Natural killer cell (primary cell): ENCODE measurements around the gene FGFR1OP2. TPM values are rescaled to one million over a fixed set of nuclear protein-coding genes. Genes with fewer than 3 reads are reported as not detected.

Experiments
- ATAC-seq, 3 donors: fragments of 150-1000 bp in 2 of 3; fragments of 200-7000 bp in 1 of 3; cut with Tn5 transposase; 1 replicate in 1 of 3; 2 replicates in 2 of 3; pipeline ENCODE4 v1.10.0; 2021; ENCODE audit warnings: mild to moderate bottlenecking in 2 of 3, moderate library complexity in 2 of 3
- DNase-seq, 2 donors: peaks; one replicate each; pipeline versions ENCODE4 v3.0.0 to v3.0.0-alpha.2; 2013 to 2021; ENCODE audit warnings: mixed read lengths in 1 of 2
- H3K27ac ChIP-seq: one replicate; pipeline ENCODE4 v1.5.1; 2013; ENCODE audit warnings: mild to moderate bottlenecking, low read length
- H3K27me3 ChIP-seq: one replicate; pipeline ENCODE4 v1.6.1; 2013; ENCODE audit warnings: low read length; ENCODE audit not compliant: control insufficient read depth, insufficient read depth
- H3K36me3 ChIP-seq: one replicate; pipeline ENCODE4 v1.6.1; 2013; ENCODE audit warnings: low read length; ENCODE audit not compliant: control insufficient read depth, insufficient read depth
- H3K4me1 ChIP-seq: one replicate; pipeline ENCODE4 v1.6.1; 2013; ENCODE audit warnings: low read length; ENCODE audit not compliant: control insufficient read depth, insufficient read depth
- H3K4me3 ChIP-seq: one replicate; pipeline ENCODE4 v1.5.1; 2013; ENCODE audit warnings: low read length
- H3K9me3 ChIP-seq: one replicate; pipeline ENCODE4 v1.6.1; 2013; ENCODE audit warnings: low read length; ENCODE audit not compliant: control insufficient read depth, insufficient read depth
- H3K27ac Mint-ChIP-seq, 2 donors: one replicate each; pipeline ENCODE4 v1.8.0; 2022; ENCODE audit warnings: mild to moderate bottlenecking in 2 of 2, mixed read lengths in 2 of 2, moderate library complexity in 1 of 2
- H3K27me3 Mint-ChIP-seq, 2 donors: one replicate each; pipeline ENCODE4 v1.8.0; 2022; ENCODE audit warnings: low read depth in 2 of 2, mixed read lengths in 2 of 2
- H3K36me3 Mint-ChIP-seq: one replicate; pipeline ENCODE4 v1.8.0; 2022; ENCODE audit warnings: mixed read lengths
- H3K4me1 Mint-ChIP-seq, 2 donors: one replicate each; pipeline ENCODE4 v1.8.0; 2022; ENCODE audit warnings: mixed read lengths in 2 of 2
- H3K4me3 Mint-ChIP-seq: one replicate; pipeline ENCODE4 v1.8.0; 2022; ENCODE audit warnings: mild to moderate bottlenecking, moderate library complexity, mixed read lengths
- H3K9me3 Mint-ChIP-seq, 2 donors: one replicate each; pipeline ENCODE4 v1.8.0; 2022; ENCODE audit warnings: mixed read lengths in 2 of 2
- CTCF ChIP-seq: fragments of 200-600 bp; IDR thresholded peaks from one replicate; pipeline ENCODE4 v1.8.0; 2022; ENCODE audit warnings: antibody characterized with exemption
- WGBS: methylation state at CpG from one replicate; pipeline ENCODE4 v1.1.7; 2013; ENCODE audit warnings: missing lambda C conversion rate; ENCODE audit not compliant: insufficient coverage; 5-methylcytosine and 5-hydroxymethylcytosine counted together
- intact Hi-C: fragments of 100-400 bp; cut with micrococcal nuclease; formaldehyde crosslinking; loops from one replicate; pipeline ENCODE4 v1.14.2; 2022
- total RNA-seq, 4 donors: library from RNA; stranded (reverse); fragments of 120-200 nt in 1 of 4; gene quantifications; one replicate each; pipeline versions ENCODE4 v1.2.3 to v1.2.4, GENCODE V29; 2013 to 2022

FGFR1OP2 gene
- total RNA-seq: 10 to 100 TPM; 43.3 to 59.9 (median 45.3) TPM
- 112 TPM for total RNA-seq (2013)

- no peak for TF ChIP-seq CTCF
- DNase-seq: peak; percentile 92 to 98
- no peaks in the 10 kb centered on the region for H3K9me3 ChIP-seq
- under 1% methylated on average over 69 of the region's 69 CpGs for WGBS
- peak within 1 kb of the TSS; percentile 95 for H3K4me3 ChIP-seq
- peak within 1 kb of the TSS; percentile 95 for H3K27ac ChIP-seq
- peak within 1 kb of the TSS; percentile 96 for H3K4me3 Mint-ChIP-seq
- intact Hi-C loops: loop anchor here (1.0 kb wide), 3 partner anchors 76 to 306 kb away; partner anchors contain the start of genes STK38L and TM7SF3
- no peaks in the 10 kb centered on the region for H3K36me3 Mint-ChIP-seq
- H3K9me3 Mint-ChIP-seq: no peaks in the 10 kb centered on the region
- no peaks in the 10 kb centered on the region for H3K27me3 ChIP-seq
- H3K4me1 Mint-ChIP-seq: peaks cover 79 to 82% of the 10 kb centered on the region in 2 donors
- peak within 1 kb of the TSS; percentile 93 to 94 for H3K27ac Mint-ChIP-seq
- H3K36me3 ChIP-seq: no peaks in the 10 kb centered on the region
- ATAC-seq: peak; percentile 90 to 97 (median 93)
- peaks cover 12% of the 10 kb centered on the region for H3K4me1 ChIP-seq
- H3K27me3 Mint-ChIP-seq: no peaks in the 10 kb centered on the region
These were observed at the start of gene FGFR1OP2, which contains the start of gene INTS13 for GRCh38 chr12:26937863-26938700. Gene FGFR1OP2, plus strand, starts transcription at chr12:26938470. Its CDS starts 15,689 bp downstream, at chr12:26954159. Gene INTS13, minus strand, starts transcription at chr12:26937981. Its CDS starts 1,178 bp downstream, at chr12:26936803.

- Mint-ChIP-seq H3K9me3 (no peaks in the 10 kb centered on the region), H3K4me3 (no peak overlapping the region), H3K4me1 (no peaks in the 10 kb centered on the region), H3K36me3 (no peaks in the 10 kb centered on the region), H3K27ac (no peak overlapping the region), H3K27me3 (peaks cover 0 to 5% of the 10 kb centered on the region in 2 donors)
- no peaks in the 10 kb centered on the region for H3K27me3 ChIP-seq
- no peak for TF ChIP-seq CTCF
- H3K4me3 ChIP-seq: no peak overlapping the region
- 98% methylated on average over 5 of the region's 5 CpGs for WGBS
- DNase-seq (no peak), ATAC-seq (no peak)
- no peak overlapping the region for H3K27ac ChIP-seq
- intact Hi-C loops: no loop called here
- H3K36me3 ChIP-seq: no peaks in the 10 kb centered on the region
- H3K9me3 ChIP-seq: no peaks in the 10 kb centered on the region
- no peaks in the 10 kb centered on the region for H3K4me1 ChIP-seq
These were observed 47.5 kb upstream of the FGFR1OP2 start for GRCh38 chr12:26890784-26891183.

- 89% methylated on average over 1 of the region's 1 CpG for WGBS
- Mint-ChIP-seq H3K27me3 (no peaks in the 10 kb centered on the region), H3K4me3 (no peak overlapping the region), H3K9me3 (no peaks in the 10 kb centered on the region), H3K4me1 (no peaks in the 10 kb centered on the region), H3K36me3 (no peaks in the 10 kb centered on the region), H3K27ac (no peak overlapping the region)
- Histone ChIP-seq H3K36me3 (no peaks in the 10 kb centered on the region), H3K4me1 (no peaks in the 10 kb centered on the region), H3K27ac (no peak overlapping the region), H3K27me3 (no peaks in the 10 kb centered on the region), H3K9me3 (no peaks in the 10 kb centered on the region), H3K4me3 (no peak overlapping the region)
- DNase-seq: no peak
- TF ChIP-seq CTCF: no peak
- no peak for ATAC-seq
- intact Hi-C loops: no loop called here
These were observed 46.6 kb upstream of the FGFR1OP2 start for GRCh38 chr12:26891704-26892103.
